Gastroesophageal sphincter (tissue), 3 donors: ENCODE results near the gene MORN3.

Experiments used
- EP300 ChIP-seq: sonication (generic); formaldehyde crosslinking; IDR thresholded peaks from one replicate; pipeline ENCODE4 v1.6.1; 2017; ENCODE audit warnings: antibody characterized with exemption, mild to moderate bottlenecking
- POLR2A ChIP-seq, 2 donors: fragments of 450-650 bp; IDR thresholded peaks; one replicate each; pipeline ENCODE4 v1.6.1; 2017; ENCODE audit warnings: antibody characterized with exemption in 2 of 2, mild to moderate bottlenecking in 2 of 2, moderate library complexity in 1 of 2
- TF ChIP-seq, protein P1 (sequence below), 4 experiments: fragments of 200-600 bp in 2 of 4; fragments of 450-650 bp in 2 of 4; sonication (generic) in 1 of 4; IDR thresholded peaks; one replicate each; pipeline ENCODE4 v1.5.1; 2017 to 2019; ENCODE audit warnings: antibody characterized with exemption in 4 of 4, mild to moderate bottlenecking in 2 of 4, moderate library complexity in 2 of 4

- TF ChIP-seq, protein P1, sequence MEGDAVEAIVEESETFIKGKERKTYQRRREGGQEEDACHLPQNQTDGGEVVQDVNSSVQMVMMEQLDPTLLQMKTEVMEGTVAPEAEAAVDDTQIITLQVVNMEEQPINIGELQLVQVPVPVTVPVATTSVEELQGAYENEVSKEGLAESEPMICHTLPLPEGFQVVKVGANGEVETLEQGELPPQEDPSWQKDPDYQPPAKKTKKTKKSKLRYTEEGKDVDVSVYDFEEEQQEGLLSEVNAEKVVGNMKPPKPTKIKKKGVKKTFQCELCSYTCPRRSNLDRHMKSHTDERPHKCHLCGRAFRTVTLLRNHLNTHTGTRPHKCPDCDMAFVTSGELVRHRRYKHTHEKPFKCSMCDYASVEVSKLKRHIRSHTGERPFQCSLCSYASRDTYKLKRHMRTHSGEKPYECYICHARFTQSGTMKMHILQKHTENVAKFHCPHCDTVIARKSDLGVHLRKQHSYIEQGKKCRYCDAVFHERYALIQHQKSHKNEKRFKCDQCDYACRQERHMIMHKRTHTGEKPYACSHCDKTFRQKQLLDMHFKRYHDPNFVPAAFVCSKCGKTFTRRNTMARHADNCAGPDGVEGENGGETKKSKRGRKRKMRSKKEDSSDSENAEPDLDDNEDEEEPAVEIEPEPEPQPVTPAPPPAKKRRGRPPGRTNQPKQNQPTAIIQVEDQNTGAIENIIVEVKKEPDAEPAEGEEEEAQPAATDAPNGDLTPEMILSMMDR (IDR thresholded peaks at IDR 0.05), result no peak
- TF ChIP-seq EP300, result no peak
- no peak for TF ChIP-seq POLR2A (IDR thresholded peaks at IDR 0.05)
These were observed 66.7 kb downstream of the MORN3 start for GRCh38 chr12:121602766-121603165.
